ENCODE results near the gene SERTAD1.

Gene SERTAD1

GRCh38 chr19:40380199-40381037 lies 45.4 kb downstream of the SERTAD1 start:
- no peak for DNase-seq (ENCODE audit: low read depth, low spot score)
- no peak overlapping the region for H3K27ac ChIP-seq
- H3K9me3 ChIP-seq (ENCODE audit: low read depth, low read length): no peaks in the 10 kb centered on the region
- no peak for TF ChIP-seq EZH2 (IDR thresholded peaks at IDR 0.05)
- no peak for TF ChIP-seq FOXP2 (optimal IDR thresholded peaks at IDR 0.05; ENCODE audit: control extremely low read depth, extremely low read length, insufficient read depth)
- no peak for TF ChIP-seq POLR2AphosphoS5 (IDR thresholded peaks at IDR 0.05; ENCODE audit: borderline replicate concordance, low read depth, low read length)
- no peak overlapping the region for H3K4me3 ChIP-seq
- no peaks in the 10 kb centered on the region; the same call in 1 of the 2 replicates for H3K36me3 ChIP-seq (ENCODE audit: insufficient read depth, low read length)
- H3K9ac ChIP-seq (ENCODE audit: insufficient read length): no peak overlapping the region

DNA sequence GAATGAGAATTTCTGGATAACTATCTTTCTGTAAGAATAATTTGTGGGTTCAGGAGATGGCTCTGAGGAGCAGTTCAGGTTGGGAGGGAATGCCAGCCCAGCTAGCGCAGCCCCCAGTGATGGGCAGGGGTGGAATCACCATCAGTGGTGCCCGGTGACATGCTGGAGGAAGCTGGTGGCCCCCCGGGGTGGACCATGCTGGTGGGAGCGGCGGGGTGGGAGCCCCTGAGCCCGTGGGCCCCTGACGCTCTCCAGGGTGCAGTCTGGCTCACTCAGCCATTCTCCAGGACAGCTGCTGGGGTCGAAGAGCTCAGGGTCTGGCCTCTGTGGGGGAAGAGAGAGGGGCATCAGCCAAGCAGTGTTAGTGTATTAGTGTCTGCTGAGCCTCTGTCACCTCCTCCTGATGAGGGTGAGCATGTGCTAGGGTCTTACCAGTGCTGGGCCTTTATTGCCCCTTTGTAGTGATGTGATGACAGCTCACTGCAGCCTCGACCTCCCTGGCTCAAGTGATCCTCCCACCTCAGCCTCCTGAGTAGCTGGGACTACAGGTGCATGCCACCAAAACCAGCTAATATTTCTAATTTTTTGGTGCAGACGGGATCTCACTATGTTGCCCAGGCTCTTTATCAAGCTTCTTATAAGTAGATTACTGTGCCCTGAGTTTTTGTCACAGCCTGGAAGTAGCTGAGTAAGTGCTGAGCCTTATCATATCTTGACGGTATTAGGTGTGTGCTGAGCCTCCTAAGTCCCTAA lies 46.2 kb downstream of the SERTAD1 start:
- no peak for TF ChIP-seq EZH2 (IDR thresholded peaks at IDR 0.05)
- no peak for TF ChIP-seq FOXP2 (optimal IDR thresholded peaks at IDR 0.05; ENCODE audit: control extremely low read depth, extremely low read length, insufficient read depth)
- no peak for TF ChIP-seq POLR2AphosphoS5 (IDR thresholded peaks at IDR 0.05; ENCODE audit: borderline replicate concordance, low read depth, low read length)
- DNase-seq (ENCODE audit: low read depth, low spot score): no peak
- no peaks in the 10 kb centered on the region; the same call in 1 of the 2 replicates for H3K36me3 ChIP-seq (ENCODE audit: insufficient read depth, low read length)
- no peak overlapping the region for H3K4me3 ChIP-seq
- H3K27ac ChIP-seq: no peak overlapping the region
- H3K9me3 ChIP-seq (ENCODE audit: low read depth, low read length): no peaks in the 10 kb centered on the region
- H3K9ac ChIP-seq (ENCODE audit: insufficient read length): no peak overlapping the region

DNA sequence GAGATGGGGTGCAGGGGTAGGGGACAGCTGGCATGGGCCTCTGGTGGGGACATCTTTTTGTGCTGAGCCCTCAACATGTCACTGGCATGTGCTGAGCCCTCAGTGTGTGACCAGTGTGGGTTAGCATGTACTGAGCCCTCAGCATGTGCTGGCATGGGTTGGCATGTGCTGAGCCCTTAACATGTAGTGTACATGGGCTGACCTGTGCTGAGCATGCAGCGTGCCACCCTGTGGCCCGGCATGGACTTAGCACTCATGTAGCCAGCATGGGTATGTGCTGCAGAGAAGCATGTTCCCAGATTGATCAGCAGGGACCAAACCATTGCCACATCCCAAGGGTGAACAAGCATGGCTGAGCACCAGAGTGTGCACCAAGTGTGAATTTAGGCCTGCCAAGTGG lies 47.3 kb downstream of the SERTAD1 start:
- DNase-seq (ENCODE audit: low read depth, low spot score): no peak
- Histone ChIP-seq H3K4me3 (no peak overlapping the region), H3K9me3 (ENCODE audit: low read depth, low read length) (no peaks in the 10 kb centered on the region), H3K36me3 (ENCODE audit: insufficient read depth, low read length) (no peaks in the 10 kb centered on the region; the same call in 1 of the 2 replicates), H3K9ac (ENCODE audit: insufficient read length) (no peak overlapping the region), H3K27ac (no peak overlapping the region)
- TF ChIP-seq POLR2AphosphoS5 (IDR thresholded peaks at IDR 0.05; ENCODE audit: borderline replicate concordance, low read depth, low read length) (no peak), EZH2 (IDR thresholded peaks at IDR 0.05) (no peak), FOXP2 (optimal IDR thresholded peaks at IDR 0.05; ENCODE audit: control extremely low read depth, extremely low read length, insufficient read depth) (no peak)

- Histone ChIP-seq H3K9ac (ENCODE audit: insufficient read length) (no peak overlapping the region), H3K27ac (no peak overlapping the region), H3K36me3 (ENCODE audit: insufficient read depth, low read length) (no peaks in the 10 kb centered on the region; the same call in 1 of the 2 replicates), H3K9me3 (ENCODE audit: low read depth, low read length) (no peaks in the 10 kb centered on the region), H3K4me3 (no peak overlapping the region)
- TF ChIP-seq EZH2 (IDR thresholded peaks at IDR 0.05) (no peak), FOXP2 (optimal IDR thresholded peaks at IDR 0.05; ENCODE audit: control extremely low read depth, extremely low read length, insufficient read depth) (no peak), POLR2AphosphoS5 (IDR thresholded peaks at IDR 0.05; ENCODE audit: borderline replicate concordance, low read depth, low read length) (no peak)
- no peak for DNase-seq (ENCODE audit: low read depth, low spot score)
Observed at GRCh38 chr19:40377876-40378385, 47.9 kb downstream of the SERTAD1 start.

- Histone ChIP-seq H3K36me3 (ENCODE audit: insufficient read depth, low read length) (peaks cover 6% of the 10 kb centered on the region; the same call in 1 of the 2 replicates), H3K27ac (no peak overlapping the region), H3K9ac (ENCODE audit: insufficient read length) (no peak overlapping the region), H3K4me3 (no peak overlapping the region), H3K9me3 (ENCODE audit: low read depth, low read length) (no peaks in the 10 kb centered on the region)
- no peak for DNase-seq (ENCODE audit: low read depth, low spot score)
- TF ChIP-seq EZH2 (IDR thresholded peaks at IDR 0.05) (no peak), POLR2AphosphoS5 (IDR thresholded peaks at IDR 0.05; ENCODE audit: borderline replicate concordance, low read depth, low read length) (no peak), FOXP2 (optimal IDR thresholded peaks at IDR 0.05; ENCODE audit: control extremely low read depth, extremely low read length, insufficient read depth) (no peak)
Observed at GRCh38 chr19:40376286-40376862, 49.4 kb downstream of the SERTAD1 start.

- no peak for TF ChIP-seq POLR2AphosphoS5 (IDR thresholded peaks at IDR 0.05; ENCODE audit: borderline replicate concordance, low read depth, low read length)
- TF ChIP-seq EZH2 (IDR thresholded peaks at IDR 0.05): no peak
- no peak for TF ChIP-seq FOXP2 (optimal IDR thresholded peaks at IDR 0.05; ENCODE audit: control extremely low read depth, extremely low read length, insufficient read depth)
- H3K9ac ChIP-seq (ENCODE audit: insufficient read length): no peak overlapping the region
- H3K4me3 ChIP-seq: no peak overlapping the region
- H3K36me3 ChIP-seq (ENCODE audit: insufficient read depth, low read length): peaks cover 17% of the 10 kb centered on the region; the same call in 1 of the 2 replicates
- no peak overlapping the region for H3K27ac ChIP-seq
- DNase-seq (ENCODE audit: low read depth, low spot score): no peak
- no peaks in the 10 kb centered on the region for H3K9me3 ChIP-seq (ENCODE audit: low read depth, low read length)
Observed at GRCh38 chr19:40374084-40374483, 51.7 kb downstream of the SERTAD1 start.

- H3K9me3 ChIP-seq (ENCODE audit: low read depth, low read length): no peaks in the 10 kb centered on the region
- TF ChIP-seq POLR2AphosphoS5 (IDR thresholded peaks at IDR 0.05; ENCODE audit: borderline replicate concordance, low read depth, low read length) (no peak), EZH2 (IDR thresholded peaks at IDR 0.05) (no peak), FOXP2 (optimal IDR thresholded peaks at IDR 0.05; ENCODE audit: control extremely low read depth, extremely low read length, insufficient read depth) (no peak)
- H3K27ac ChIP-seq: no peak overlapping the region
- no peak for DNase-seq (ENCODE audit: low read depth, low spot score)
- no peak overlapping the region for H3K9ac ChIP-seq (ENCODE audit: insufficient read length)
- no peak overlapping the region for H3K4me3 ChIP-seq
- H3K36me3 ChIP-seq (ENCODE audit: insufficient read depth, low read length): peaks cover 27% of the 10 kb centered on the region; the same call in 1 of the 2 replicates
Observed at GRCh38 chr19:40371802-40372122, 54.0 kb downstream of the SERTAD1 start.

Data from SK-N-MC (cell line).